Measurements from ENCODE around the gene TOM1L1.

The TOM1L1 gene

DNA sequence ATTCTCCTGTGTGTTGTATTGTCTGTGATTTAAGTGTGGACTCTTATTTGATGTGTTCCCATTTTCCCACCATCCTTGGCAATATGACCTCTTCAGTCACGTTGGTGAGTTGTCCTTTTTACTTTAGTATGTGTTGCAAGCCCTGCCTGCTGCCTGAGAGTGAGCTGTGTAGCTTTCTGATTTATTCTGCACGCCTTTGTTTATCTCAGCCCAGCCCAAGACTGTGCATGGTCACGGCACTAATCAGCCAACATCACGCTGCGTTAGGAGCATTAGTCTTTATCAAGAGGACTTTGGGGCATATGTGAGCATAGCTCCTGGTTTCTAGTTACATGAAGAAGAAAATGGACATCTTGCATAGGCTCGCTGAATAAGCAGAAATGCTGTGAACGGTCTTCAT lies 6.0 kb downstream of the TOM1L1 start:
- TF ChIP-seq, protein P1, sequence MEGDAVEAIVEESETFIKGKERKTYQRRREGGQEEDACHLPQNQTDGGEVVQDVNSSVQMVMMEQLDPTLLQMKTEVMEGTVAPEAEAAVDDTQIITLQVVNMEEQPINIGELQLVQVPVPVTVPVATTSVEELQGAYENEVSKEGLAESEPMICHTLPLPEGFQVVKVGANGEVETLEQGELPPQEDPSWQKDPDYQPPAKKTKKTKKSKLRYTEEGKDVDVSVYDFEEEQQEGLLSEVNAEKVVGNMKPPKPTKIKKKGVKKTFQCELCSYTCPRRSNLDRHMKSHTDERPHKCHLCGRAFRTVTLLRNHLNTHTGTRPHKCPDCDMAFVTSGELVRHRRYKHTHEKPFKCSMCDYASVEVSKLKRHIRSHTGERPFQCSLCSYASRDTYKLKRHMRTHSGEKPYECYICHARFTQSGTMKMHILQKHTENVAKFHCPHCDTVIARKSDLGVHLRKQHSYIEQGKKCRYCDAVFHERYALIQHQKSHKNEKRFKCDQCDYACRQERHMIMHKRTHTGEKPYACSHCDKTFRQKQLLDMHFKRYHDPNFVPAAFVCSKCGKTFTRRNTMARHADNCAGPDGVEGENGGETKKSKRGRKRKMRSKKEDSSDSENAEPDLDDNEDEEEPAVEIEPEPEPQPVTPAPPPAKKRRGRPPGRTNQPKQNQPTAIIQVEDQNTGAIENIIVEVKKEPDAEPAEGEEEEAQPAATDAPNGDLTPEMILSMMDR (IDR thresholded peaks at IDR 0.05; ENCODE audit: low read length, missing control alignments): no peak
- H3K4me3 ChIP-seq (replicated peaks; ENCODE audit: low read depth, low read length): no peak overlapping the region
- no peak for DNase-seq (ENCODE audit: low read depth)

DNA sequence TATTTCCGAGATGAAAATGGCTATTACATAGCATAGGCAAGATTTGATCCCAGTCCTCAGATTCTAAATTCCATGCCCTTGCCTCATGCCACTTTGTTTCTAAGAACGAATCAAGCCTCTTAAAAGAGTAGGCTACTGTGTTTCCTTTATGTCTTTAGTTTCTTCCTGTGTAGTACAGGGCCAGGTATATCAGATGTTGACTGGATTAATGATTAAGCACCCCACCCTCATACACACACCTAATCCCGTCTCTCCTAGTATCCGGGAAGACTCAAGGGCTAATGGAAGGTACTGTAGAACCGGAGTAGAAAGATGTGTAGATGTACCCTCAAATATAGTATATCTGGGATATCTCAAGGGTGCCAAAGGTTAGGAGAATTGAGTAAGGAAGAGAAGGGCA lies 6.7 kb downstream of the TOM1L1 start:
- H3K4me3 ChIP-seq (replicated peaks; ENCODE audit: low read depth, low read length): no peak overlapping the region
- DNase-seq (ENCODE audit: low read depth): no peak
- TF ChIP-seq, protein P1 (IDR thresholded peaks at IDR 0.05; ENCODE audit: low read length, missing control alignments): no peak

- TF ChIP-seq, protein P1 (IDR thresholded peaks at IDR 0.05; ENCODE audit: low read length, missing control alignments): no peak
Observed at GRCh38 chr17:54909766-54910165, 9.1 kb downstream of the TOM1L1 start.

DNA sequence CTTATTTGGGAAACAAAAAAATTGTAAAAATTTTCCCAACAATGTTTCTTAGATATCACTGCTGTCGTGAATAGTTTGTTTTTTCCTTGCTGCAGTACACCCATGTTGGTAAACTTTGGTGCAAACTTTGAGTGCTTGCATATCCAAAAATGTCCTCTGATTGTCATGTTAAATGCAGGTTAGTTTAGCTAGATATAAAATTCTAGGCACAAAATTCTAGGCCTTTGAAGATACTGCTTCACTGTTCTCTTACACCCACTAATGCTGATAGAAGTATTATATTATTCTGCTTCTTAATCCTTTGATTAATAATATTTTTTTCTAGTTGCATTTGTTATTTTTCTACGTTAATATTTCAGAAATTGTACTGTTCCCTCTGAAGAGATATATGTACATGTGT lies 16.1 kb downstream of the TOM1L1 start:
- no peak overlapping the region for H3K4me3 ChIP-seq (replicated peaks; ENCODE audit: low read depth, low read length)
- TF ChIP-seq, protein P1 (IDR thresholded peaks at IDR 0.05; ENCODE audit: low read length, missing control alignments): no peak
- DNase-seq (ENCODE audit: low read depth): no peak

More at GRCh38 chr17:54909766-54910165, 9.1 kb downstream of the TOM1L1 start:
- no peak for DNase-seq (ENCODE audit: low read depth)
- H3K4me3 ChIP-seq (replicated peaks; ENCODE audit: low read depth, low read length): no peak overlapping the region

- DNase-seq (ENCODE audit: low read depth): no peak
- TF ChIP-seq, protein P1 (IDR thresholded peaks at IDR 0.05; ENCODE audit: low read length, missing control alignments): no peak
Observed at GRCh38 chr17:54919425-54919824, 18.8 kb downstream of the TOM1L1 start.

GRCh38 chr17:54920819-54921218 lies 20.2 kb downstream of the TOM1L1 start:
- no peak for DNase-seq (ENCODE audit: low read depth)
- no peak overlapping the region for H3K4me3 ChIP-seq (replicated peaks; ENCODE audit: low read depth, low read length)
- TF ChIP-seq, protein P1 (IDR thresholded peaks at IDR 0.05; ENCODE audit: low read length, missing control alignments): no peak

More at GRCh38 chr17:54919425-54919824, 18.8 kb downstream of the TOM1L1 start:
- no peak overlapping the region for H3K4me3 ChIP-seq (replicated peaks; ENCODE audit: low read depth, low read length)

GRCh38 chr17:54924405-54924804 lies 23.8 kb downstream of the TOM1L1 start:
- TF ChIP-seq, protein P1 (IDR thresholded peaks at IDR 0.05; ENCODE audit: low read length, missing control alignments): no peak

More at GRCh38 chr17:54924405-54924804, 23.8 kb downstream of the TOM1L1 start:
- no peak for DNase-seq (ENCODE audit: low read depth)
- no peak overlapping the region for H3K4me3 ChIP-seq (replicated peaks; ENCODE audit: low read depth, low read length)

All from fibroblast of pulmonary artery (primary cell).